Measurements from ENCODE around the gene ASIC3. TPM values are rescaled to one million over a fixed set of nuclear protein-coding genes. Genes with fewer than 3 reads are reported as not detected.

The ASIC3 gene
- total RNA-seq, 2 donors from 2014 or later: 9.0 to 9.7 TPM

GRCh38 chr7:151085329-151085690 lies 37.0 kb downstream of the ASIC3 start:
- H3K4me1 Mint-ChIP-seq: peaks cover 15% of the 10 kb centered on the region
- peak overlapping the region; percentile 94 for H3K4me3 Mint-ChIP-seq
- no peaks in the 10 kb centered on the region for H3K9me3 Mint-ChIP-seq
- H3K36me3 Mint-ChIP-seq (ENCODE audit: low read depth): peaks cover 29% of the 10 kb centered on the region
- H3K27me3 Mint-ChIP-seq: no peaks in the 10 kb centered on the region
- ATAC-seq (replicated peaks): no peak
- H3K27ac Mint-ChIP-seq: peak overlapping the region; percentile 10

GRCh38 chr7:151085691-151086620 lies 37.6 kb downstream of the ASIC3 start, which contains the start of gene AGAP3:
AGAP3 (plus strand) TSS chr7:151086475; CDS start chr7:151086742, 267 bp downstream.
- H3K4me1 Mint-ChIP-seq: peaks cover 15% of the 10 kb centered on the region
- H3K9me3 Mint-ChIP-seq: no peaks in the 10 kb centered on the region
- peak within 1 kb of the TSS; percentile 50 for H3K27ac Mint-ChIP-seq
- H3K36me3 Mint-ChIP-seq (ENCODE audit: low read depth): peaks cover 22% of the 10 kb centered on the region
- peak; percentile 29 for ATAC-seq (replicated peaks)
- no peaks in the 10 kb centered on the region for H3K27me3 Mint-ChIP-seq
- H3K4me3 Mint-ChIP-seq: peak within 1 kb of the TSS; percentile 94

GRCh38 chr7:151086802-151087244 lies 38.5 kb downstream of the ASIC3 start:
- ATAC-seq (replicated peaks): peak; percentile 28
- H3K4me1 Mint-ChIP-seq: peaks cover 19% of the 10 kb centered on the region
- H3K4me3 Mint-ChIP-seq: peak overlapping the region; percentile 78
- peak overlapping the region; percentile 50 for H3K27ac Mint-ChIP-seq
- no peaks in the 10 kb centered on the region for H3K27me3 Mint-ChIP-seq
- H3K36me3 Mint-ChIP-seq (ENCODE audit: low read depth): peaks cover 20% of the 10 kb centered on the region
- H3K9me3 Mint-ChIP-seq: no peaks in the 10 kb centered on the region

GRCh38 chr7:151087245-151088018 lies 39.1 kb downstream of the ASIC3 start:
- peak overlapping the region; percentile 78 for H3K4me3 Mint-ChIP-seq

GRCh38 chr7:151088019-151088855 lies 39.9 kb downstream of the ASIC3 start:
- no peak for ATAC-seq (replicated peaks)
- H3K27ac Mint-ChIP-seq: peak overlapping the region; percentile 84
- peaks cover 14% of the 10 kb centered on the region for H3K4me1 Mint-ChIP-seq
- H3K27me3 Mint-ChIP-seq: no peaks in the 10 kb centered on the region
- no peaks in the 10 kb centered on the region for H3K9me3 Mint-ChIP-seq
- H3K4me3 Mint-ChIP-seq: peak overlapping the region; percentile 78
- H3K36me3 Mint-ChIP-seq (ENCODE audit: low read depth): peaks cover 7% of the 10 kb centered on the region

More at GRCh38 chr7:151087245-151088018, 39.1 kb downstream of the ASIC3 start:
- no peaks in the 10 kb centered on the region for H3K9me3 Mint-ChIP-seq
- no peaks in the 10 kb centered on the region for H3K27me3 Mint-ChIP-seq
- H3K4me1 Mint-ChIP-seq: peaks cover 19% of the 10 kb centered on the region
- ATAC-seq (replicated peaks): peak; percentile 44
- H3K27ac Mint-ChIP-seq: peak overlapping the region; percentile 84
- peaks cover 14% of the 10 kb centered on the region for H3K36me3 Mint-ChIP-seq (ENCODE audit: low read depth)

GRCh38 chr7:151088856-151089699 lies 40.7 kb downstream of the ASIC3 start:
- Mint-ChIP-seq H3K36me3 (ENCODE audit: low read depth) (peaks cover 7% of the 10 kb centered on the region), H3K27ac (peak overlapping the region; percentile 48), H3K4me3 (peak overlapping the region; percentile 78), H3K27me3 (no peaks in the 10 kb centered on the region), H3K4me1 (peaks cover 14% of the 10 kb centered on the region), H3K9me3 (no peaks in the 10 kb centered on the region)
- no peak for ATAC-seq (replicated peaks)

- no peak for ATAC-seq (replicated peaks)
- H3K4me1 Mint-ChIP-seq: peaks cover 12% of the 10 kb centered on the region
- peaks cover 7% of the 10 kb centered on the region for H3K36me3 Mint-ChIP-seq (ENCODE audit: low read depth)
- H3K4me3 Mint-ChIP-seq: no peak overlapping the region
- peak overlapping the region; percentile 48 for H3K27ac Mint-ChIP-seq
- H3K9me3 Mint-ChIP-seq: no peaks in the 10 kb centered on the region
- no peaks in the 10 kb centered on the region for H3K27me3 Mint-ChIP-seq
Measured at GRCh38 chr7:151089893-151090730, 41.8 kb downstream of the ASIC3 start.

- no peak overlapping the region for H3K4me3 Mint-ChIP-seq
- ATAC-seq (replicated peaks): no peak
- H3K36me3 Mint-ChIP-seq (ENCODE audit: low read depth): peaks cover 10% of the 10 kb centered on the region
- H3K27me3 Mint-ChIP-seq: no peaks in the 10 kb centered on the region
- no peaks in the 10 kb centered on the region for H3K9me3 Mint-ChIP-seq
- H3K27ac Mint-ChIP-seq: no peak overlapping the region
- peaks cover 9% of the 10 kb centered on the region for H3K4me1 Mint-ChIP-seq
Measured at GRCh38 chr7:151091003-151091402, 42.7 kb downstream of the ASIC3 start.

- H3K27ac Mint-ChIP-seq: no peak overlapping the region
- no peak for ATAC-seq (replicated peaks)
- H3K9me3 Mint-ChIP-seq: no peaks in the 10 kb centered on the region
- no peak overlapping the region for H3K4me3 Mint-ChIP-seq
- H3K4me1 Mint-ChIP-seq: peaks cover 9% of the 10 kb centered on the region
- H3K36me3 Mint-ChIP-seq (ENCODE audit: low read depth): peaks cover 12% of the 10 kb centered on the region
- H3K27me3 Mint-ChIP-seq: no peaks in the 10 kb centered on the region
Measured at GRCh38 chr7:151091431-151091830, 43.1 kb downstream of the ASIC3 start.

GRCh38 chr7:151091988-151092387 lies 43.7 kb downstream of the ASIC3 start:
- Mint-ChIP-seq H3K4me3 (no peak overlapping the region), H3K9me3 (no peaks in the 10 kb centered on the region), H3K27ac (no peak overlapping the region), H3K27me3 (no peaks in the 10 kb centered on the region), H3K36me3 (ENCODE audit: low read depth) (peaks cover 12% of the 10 kb centered on the region), H3K4me1 (peaks cover 9% of the 10 kb centered on the region)
- no peak for ATAC-seq (replicated peaks)

GRCh38 chr7:151093748-151094147 lies 45.4 kb downstream of the ASIC3 start:
- Mint-ChIP-seq H3K9me3 (no peaks in the 10 kb centered on the region), H3K36me3 (ENCODE audit: low read depth) (peaks cover 12% of the 10 kb centered on the region), H3K27ac (no peak overlapping the region), H3K4me3 (no peak overlapping the region), H3K27me3 (no peaks in the 10 kb centered on the region), H3K4me1 (peaks cover 9% of the 10 kb centered on the region)
- ATAC-seq (replicated peaks): no peak

GRCh38 chr7:151094675-151095074 lies 46.3 kb downstream of the ASIC3 start:
- peaks cover 6% of the 10 kb centered on the region for H3K36me3 Mint-ChIP-seq (ENCODE audit: low read depth)
- ATAC-seq (replicated peaks): no peak
- H3K4me1 Mint-ChIP-seq: peaks cover 9% of the 10 kb centered on the region
- H3K9me3 Mint-ChIP-seq: no peaks in the 10 kb centered on the region
- no peaks in the 10 kb centered on the region for H3K27me3 Mint-ChIP-seq
- H3K27ac Mint-ChIP-seq: peak overlapping the region; percentile 48
- H3K4me3 Mint-ChIP-seq: peak overlapping the region; percentile 14
